RWPE2 (cell line): Measurements from ENCODE around the gene NIP7.
"Not testable (repeated sequence)": the region's sequence is repeated elsewhere in the genome, so short reads cannot be mapped to it uniquely, and the experiment has no call there.

ENCODE experiments used
- ATAC-seq: fragments of 200-7000 bp; cut with Tn5 transposase; 3 replicates; pipeline ENCODE4 v1.9.1; 2021; ENCODE audit warnings: low read depth
- DNase-seq: peaks from one replicate; pipeline ENCODE4 v3.0.0-alpha.2; 2020; ENCODE audit warnings: low spot score
- H3K27ac ChIP-seq: fragments of 450-650 bp; 2 replicates; pipeline ENCODE4 v1.5.1; 2017; ENCODE audit warnings: mild to moderate bottlenecking; ENCODE audit not compliant: poor library complexity, severe bottlenecking
- H3K27me3 ChIP-seq: fragments of 250-450 bp; sonication (Bioruptor Pico); 2 replicates; pipeline ENCODE4 v1.5.1; 2021; ENCODE audit warnings: mild to moderate bottlenecking, moderate library complexity; ENCODE audit not compliant: insufficient read depth, poor library complexity, severe bottlenecking
- H3K36me3 ChIP-seq: fragments of 250-450 bp; sonication (Bioruptor Pico); 2 replicates; pipeline ENCODE4 v1.5.1; 2020; ENCODE audit warnings: low read depth, mild to moderate bottlenecking, moderate library complexity
- H3K4me1 ChIP-seq: fragments of 250-450 bp; sonication (Bioruptor Pico); 2 replicates; pipeline ENCODE4 v1.5.1; 2021; ENCODE audit warnings: mild to moderate bottlenecking, moderate library complexity; ENCODE audit not compliant: insufficient read depth, poor library complexity, severe bottlenecking
- H3K4me3 ChIP-seq: fragments of 250-450 bp; sonication (Bioruptor Pico); 2 replicates; pipeline ENCODE4 v1.5.1; 2021; ENCODE audit warnings: mild to moderate bottlenecking, moderate library complexity; ENCODE audit not compliant: severe bottlenecking
- H3K9me3 ChIP-seq: fragments of 250-450 bp; sonication (Bioruptor Pico); 2 replicates; pipeline ENCODE4 v1.5.1; 2021; ENCODE audit warnings: mild to moderate bottlenecking, moderate library complexity; ENCODE audit not compliant: severe bottlenecking
- TF ChIP-seq, protein P1 (sequence below): fragments of 450-650 bp; IDR thresholded peaks from one replicate; pipeline ENCODE4 v1.5.1; 2017; ENCODE audit warnings: mild to moderate bottlenecking, moderate library complexity; ENCODE audit not compliant: poor library complexity, severe bottlenecking

NIP7 gene

DNA sequence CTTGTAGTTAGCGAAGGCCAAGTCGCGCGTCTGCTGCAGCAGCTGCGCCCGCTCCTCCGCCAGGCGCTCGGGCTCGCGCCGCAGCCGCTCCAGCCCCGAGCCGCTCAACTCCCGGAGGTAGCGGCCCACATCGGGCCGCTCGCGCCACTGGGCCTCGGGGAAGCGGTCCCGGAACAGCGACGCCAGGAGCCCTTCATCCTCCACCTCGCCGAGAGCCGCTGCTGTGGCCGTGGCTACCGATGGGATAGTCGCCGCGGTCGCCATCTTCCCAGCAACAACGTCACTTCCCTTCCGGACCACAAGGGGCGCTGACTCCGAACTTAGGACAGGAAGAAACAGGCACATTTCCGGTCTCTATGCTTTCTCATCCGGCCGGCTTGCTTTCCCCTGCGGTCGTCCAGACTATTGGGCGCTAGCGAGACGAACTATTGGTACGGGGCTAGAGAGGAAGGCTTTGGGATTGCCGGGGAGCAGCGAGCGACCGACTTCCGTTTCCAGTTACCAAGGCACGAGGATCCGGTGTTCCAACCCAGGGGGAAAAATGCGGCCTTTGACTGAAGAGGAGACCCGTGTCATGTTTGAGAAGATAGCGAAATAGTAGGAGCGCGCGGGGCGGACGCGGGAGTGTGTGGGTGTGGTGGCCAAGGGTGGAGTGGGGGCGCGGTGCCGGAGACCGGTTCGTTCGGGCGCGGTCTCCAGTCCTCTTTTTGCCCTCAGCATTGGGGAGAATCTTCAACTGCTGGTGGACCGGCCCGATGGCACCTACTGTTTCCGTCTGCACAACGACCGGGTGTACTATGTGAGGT lies at the start of gene NIP7, which contains the start of gene COG8:
Gene NIP7 (plus strand): TSS at position 484 of the 806 bp plus-strand sequence. CDS start 58 bp downstream, at position 542.
Gene COG8 (minus strand): TSS at position 276 of the 806 bp plus-strand sequence. CDS start 12 bp downstream, at position 264.
- peak; percentile 97 for DNase-seq
- ATAC-seq: peak; percentile 99
- Histone ChIP-seq H3K27me3 (no peaks in the 10 kb centered on the region), H3K4me3 (peak within 1 kb of the TSS; percentile 62), H3K36me3 (peaks cover 63% of the 10 kb centered on the region), H3K9me3 (no peaks in the 10 kb centered on the region), H3K27ac (peak within 1 kb of the TSS; percentile 52), H3K4me1 (peaks cover 14% of the 10 kb centered on the region)
- TF ChIP-seq, protein P1, sequence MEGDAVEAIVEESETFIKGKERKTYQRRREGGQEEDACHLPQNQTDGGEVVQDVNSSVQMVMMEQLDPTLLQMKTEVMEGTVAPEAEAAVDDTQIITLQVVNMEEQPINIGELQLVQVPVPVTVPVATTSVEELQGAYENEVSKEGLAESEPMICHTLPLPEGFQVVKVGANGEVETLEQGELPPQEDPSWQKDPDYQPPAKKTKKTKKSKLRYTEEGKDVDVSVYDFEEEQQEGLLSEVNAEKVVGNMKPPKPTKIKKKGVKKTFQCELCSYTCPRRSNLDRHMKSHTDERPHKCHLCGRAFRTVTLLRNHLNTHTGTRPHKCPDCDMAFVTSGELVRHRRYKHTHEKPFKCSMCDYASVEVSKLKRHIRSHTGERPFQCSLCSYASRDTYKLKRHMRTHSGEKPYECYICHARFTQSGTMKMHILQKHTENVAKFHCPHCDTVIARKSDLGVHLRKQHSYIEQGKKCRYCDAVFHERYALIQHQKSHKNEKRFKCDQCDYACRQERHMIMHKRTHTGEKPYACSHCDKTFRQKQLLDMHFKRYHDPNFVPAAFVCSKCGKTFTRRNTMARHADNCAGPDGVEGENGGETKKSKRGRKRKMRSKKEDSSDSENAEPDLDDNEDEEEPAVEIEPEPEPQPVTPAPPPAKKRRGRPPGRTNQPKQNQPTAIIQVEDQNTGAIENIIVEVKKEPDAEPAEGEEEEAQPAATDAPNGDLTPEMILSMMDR: peak; percentile 89

DNA sequence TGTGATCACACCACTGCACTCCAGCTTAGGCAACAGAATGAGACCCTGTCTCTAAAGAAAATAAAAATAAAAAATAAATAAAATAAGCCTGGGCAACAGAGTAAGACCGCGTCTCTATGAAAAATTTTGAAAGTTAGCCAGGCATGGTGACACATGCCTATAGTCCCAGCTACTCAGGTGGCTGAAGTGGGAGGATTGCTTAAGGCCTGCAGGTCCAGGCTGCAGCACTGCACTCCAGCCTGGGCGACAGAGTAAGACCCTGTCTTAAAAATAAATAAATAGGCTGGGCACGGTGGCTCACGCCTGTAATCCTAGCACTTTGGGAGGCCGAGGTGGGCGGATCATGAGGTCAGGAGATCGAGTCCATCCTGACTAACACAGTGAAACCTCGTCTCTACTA lies 47.9 kb upstream of the NIP7 start:
- not testable (repeated sequence) for ATAC-seq, DNase-seq
- peaks cover 11% of the 10 kb centered on the region; the same call in 1 of the 2 replicates for H3K36me3 ChIP-seq

DNA sequence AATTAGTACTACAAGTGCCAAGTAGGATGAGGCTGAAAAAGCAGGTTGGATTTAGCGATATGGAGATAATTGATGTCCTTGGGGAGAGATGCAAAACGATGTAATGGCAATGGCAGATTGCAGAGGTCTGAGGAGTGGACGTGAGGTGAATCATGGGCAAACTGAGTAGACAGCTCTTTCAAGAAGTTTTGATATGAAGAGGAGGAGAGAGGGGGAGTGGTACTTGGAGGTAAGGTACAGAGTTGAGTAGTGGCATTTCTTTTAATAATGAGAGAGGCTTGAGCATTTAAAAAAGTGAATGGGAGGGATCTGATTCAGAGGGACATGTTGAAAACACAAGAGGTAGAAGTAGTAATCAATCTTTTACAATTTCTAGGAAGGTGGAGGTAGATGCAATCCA lies 46.2 kb upstream of the NIP7 start:
- no peak overlapping the region for H3K4me3 ChIP-seq
- no peak overlapping the region for H3K27ac ChIP-seq
- H3K9me3 ChIP-seq: no peaks in the 10 kb centered on the region
- TF ChIP-seq, protein P1: no peak
- DNase-seq: no peak
- no peaks in the 10 kb centered on the region for H3K4me1 ChIP-seq
- peaks cover 2% of the 10 kb centered on the region; the same call in 1 of the 2 replicates for H3K36me3 ChIP-seq
- ATAC-seq: no peak
- H3K27me3 ChIP-seq: no peaks in the 10 kb centered on the region

More for the DNA sequence above, 47.9 kb upstream of the NIP7 start:
- not testable (repeated sequence) for H3K27ac ChIP-seq, H3K9me3 ChIP-seq, H3K4me3 ChIP-seq, H3K27me3 ChIP-seq, H3K4me1 ChIP-seq

DNA sequence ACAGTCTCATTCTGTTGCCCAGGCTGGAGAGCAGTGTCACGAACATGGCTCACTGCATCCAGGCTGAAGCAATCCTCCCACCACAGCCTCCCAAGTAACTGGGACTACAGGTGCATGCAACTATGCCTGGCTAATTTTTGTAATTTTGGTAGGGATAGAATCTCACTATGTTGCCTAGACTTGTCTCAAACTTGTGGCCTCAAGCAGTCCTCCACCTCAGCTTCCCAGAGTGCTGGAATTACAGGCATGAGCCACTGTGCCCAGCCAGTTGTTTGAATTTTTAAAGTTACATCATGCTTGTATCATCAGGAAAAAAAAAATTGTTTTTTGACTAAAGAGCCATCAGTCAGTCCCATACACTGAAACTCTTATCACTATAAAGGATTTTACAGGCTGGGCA lies 45.5 kb upstream of the NIP7 start:
- no peaks in the 10 kb centered on the region for H3K36me3 ChIP-seq
- DNase-seq (no peak), ATAC-seq (no peak; the same call in 2 of the 3 replicates)
- no peaks in the 10 kb centered on the region for H3K4me1 ChIP-seq
- no peaks in the 10 kb centered on the region for H3K9me3 ChIP-seq
- no peaks in the 10 kb centered on the region for H3K27me3 ChIP-seq
- H3K4me3 ChIP-seq: no peak overlapping the region
- TF ChIP-seq, protein P1: no peak
- H3K27ac ChIP-seq: no peak overlapping the region

DNA sequence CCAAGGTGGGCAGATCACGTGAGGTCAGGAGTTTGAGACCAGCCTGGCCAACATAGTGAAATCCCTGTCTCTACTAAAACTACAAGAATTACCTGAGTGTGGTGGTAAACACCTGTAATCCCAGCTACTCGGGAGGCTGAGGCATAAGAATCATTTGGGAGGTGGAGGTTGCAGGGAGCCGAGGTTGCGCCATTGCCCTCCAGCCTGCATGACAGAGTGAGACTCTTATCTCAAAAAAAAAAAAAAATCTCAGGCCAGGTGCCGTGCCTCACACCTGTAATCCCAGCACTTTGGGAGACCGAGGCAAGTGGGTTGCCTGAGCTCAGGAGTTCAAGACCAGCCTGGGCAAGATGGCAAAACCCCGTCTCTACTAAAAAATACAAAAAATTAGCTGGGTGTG lies 42.8 kb upstream of the NIP7 start:
- not testable (repeated sequence) for DNase-seq, ATAC-seq

DNA sequence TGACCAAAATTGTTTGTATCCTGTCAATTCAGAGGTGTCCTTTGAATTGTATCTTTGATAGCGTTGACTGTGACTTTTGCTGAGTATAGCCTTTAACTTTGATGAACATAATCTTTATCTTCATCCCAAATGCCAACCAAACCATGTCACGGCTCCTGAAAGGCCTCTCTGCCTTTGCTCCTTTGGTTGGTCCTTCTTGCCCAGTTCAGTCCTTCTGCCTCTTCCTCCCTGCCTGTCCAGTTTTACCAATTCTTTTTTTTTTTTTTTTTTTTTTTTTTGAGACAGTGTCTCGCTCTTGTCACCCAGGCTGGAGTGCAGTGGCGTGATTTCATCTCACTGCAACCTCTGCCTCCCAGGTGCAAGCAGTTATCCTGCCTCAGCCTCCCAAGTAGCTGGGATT lies 41.3 kb upstream of the NIP7 start:
- H3K27me3 ChIP-seq: no peaks in the 10 kb centered on the region
- ATAC-seq: no peak
- H3K4me1 ChIP-seq: no peaks in the 10 kb centered on the region
- TF ChIP-seq, protein P1: no peak
- H3K27ac ChIP-seq: no peak overlapping the region
- no peaks in the 10 kb centered on the region for H3K9me3 ChIP-seq
- H3K36me3 ChIP-seq: peaks cover 13% of the 10 kb centered on the region; the same call in 1 of the 2 replicates
- no peak overlapping the region for H3K4me3 ChIP-seq
- DNase-seq: no peak

More for the DNA sequence above, 42.8 kb upstream of the NIP7 start:
- not testable (repeated sequence) for H3K27ac ChIP-seq, H3K4me1 ChIP-seq, H3K9me3 ChIP-seq, H3K27me3 ChIP-seq, H3K4me3 ChIP-seq
- H3K36me3 ChIP-seq: peaks cover 10% of the 10 kb centered on the region; the same call in 1 of the 2 replicates
